ENCODE results near the gene TLR2.
A peak's percentile ranks its signal among the peaks of the same experiment; 100 is the strongest.

The TLR2 gene, protein sequence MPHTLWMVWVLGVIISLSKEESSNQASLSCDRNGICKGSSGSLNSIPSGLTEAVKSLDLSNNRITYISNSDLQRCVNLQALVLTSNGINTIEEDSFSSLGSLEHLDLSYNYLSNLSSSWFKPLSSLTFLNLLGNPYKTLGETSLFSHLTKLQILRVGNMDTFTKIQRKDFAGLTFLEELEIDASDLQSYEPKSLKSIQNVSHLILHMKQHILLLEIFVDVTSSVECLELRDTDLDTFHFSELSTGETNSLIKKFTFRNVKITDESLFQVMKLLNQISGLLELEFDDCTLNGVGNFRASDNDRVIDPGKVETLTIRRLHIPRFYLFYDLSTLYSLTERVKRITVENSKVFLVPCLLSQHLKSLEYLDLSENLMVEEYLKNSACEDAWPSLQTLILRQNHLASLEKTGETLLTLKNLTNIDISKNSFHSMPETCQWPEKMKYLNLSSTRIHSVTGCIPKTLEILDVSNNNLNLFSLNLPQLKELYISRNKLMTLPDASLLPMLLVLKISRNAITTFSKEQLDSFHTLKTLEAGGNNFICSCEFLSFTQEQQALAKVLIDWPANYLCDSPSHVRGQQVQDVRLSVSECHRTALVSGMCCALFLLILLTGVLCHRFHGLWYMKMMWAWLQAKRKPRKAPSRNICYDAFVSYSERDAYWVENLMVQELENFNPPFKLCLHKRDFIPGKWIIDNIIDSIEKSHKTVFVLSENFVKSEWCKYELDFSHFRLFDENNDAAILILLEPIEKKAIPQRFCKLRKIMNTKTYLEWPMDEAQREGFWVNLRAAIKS

GRCh38 chr4:153684182-153684970, at the start of gene TLR2:
TLR2 (plus strand) TSS chr4:153684280; CDS start chr4:153702908, 18,628 bp downstream.
- peak; percentile 7 for DNase-seq

GRCh38 chr4:153634738-153635353, 49.2 kb upstream of the TLR2 start:
- peak; percentile 17 for DNase-seq

DNA sequence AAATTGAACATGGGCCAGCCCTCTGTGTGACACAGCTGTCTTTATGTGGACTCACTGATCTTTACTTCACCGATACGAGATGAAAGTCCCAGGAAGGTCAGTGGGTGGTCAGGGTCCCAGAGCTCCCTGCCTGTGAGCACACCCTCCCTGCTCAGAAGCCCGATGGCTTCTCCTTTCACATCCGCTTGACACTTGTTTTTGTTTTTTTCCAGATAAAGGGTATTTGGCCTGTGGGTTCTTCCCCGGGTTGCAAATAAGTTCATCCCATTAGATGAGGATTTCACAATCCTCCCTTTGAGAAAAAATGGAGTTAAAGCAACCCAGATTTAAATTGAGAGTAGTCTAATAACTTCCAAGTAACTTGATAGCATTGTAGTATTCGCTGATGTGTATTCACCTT, 48.2 kb upstream of the TLR2 start:
- DNase-seq, result no peak

DNA sequence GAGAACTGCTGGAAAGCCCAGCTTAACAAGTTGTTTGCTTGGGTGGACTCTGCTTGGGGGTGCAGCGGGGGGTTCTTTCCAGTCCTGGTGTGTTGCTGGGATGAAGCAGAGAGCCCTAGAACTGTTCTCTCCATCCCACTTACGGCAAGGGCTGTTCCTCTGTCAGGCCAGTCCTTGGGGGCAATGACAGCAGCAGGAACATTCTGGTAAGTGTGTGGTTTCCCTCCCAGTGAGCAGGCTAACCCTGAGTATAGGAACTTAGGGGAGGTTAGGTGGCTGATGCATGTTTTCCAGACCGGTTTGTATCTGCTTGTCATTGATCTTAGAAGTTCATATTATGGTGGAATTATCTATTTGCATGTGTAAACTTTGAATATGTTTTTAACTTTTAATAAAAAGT, 46.9 kb upstream of the TLR2 start:
- DNase-seq, result no peak

GRCh38 chr4:153638011-153638410, 46.1 kb upstream of the TLR2 start:
- DNase-seq, result no peak

DNA sequence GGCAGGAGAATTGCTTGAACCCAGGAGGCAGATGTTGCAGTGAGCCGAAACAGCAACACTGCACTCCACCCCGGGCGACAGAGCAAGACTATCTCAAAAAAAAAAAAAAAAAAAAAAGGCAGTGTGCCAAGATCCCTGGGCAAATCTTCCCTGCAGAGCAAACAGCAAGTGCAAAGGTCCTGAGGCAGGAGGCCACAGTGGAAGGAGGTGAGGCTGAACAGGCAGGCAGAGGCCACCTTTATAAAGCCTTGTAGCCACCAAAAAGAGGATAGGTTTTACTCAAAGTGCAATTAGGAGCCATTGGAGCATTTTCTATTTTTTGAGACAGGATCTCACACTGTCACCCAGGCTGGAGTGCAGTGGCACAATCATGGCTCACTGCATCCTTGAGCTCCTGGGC, 45.1 kb upstream of the TLR2 start:
- DNase-seq, result no peak

GRCh38 chr4:153639833-153640802, 44.0 kb upstream of the TLR2 start:
- DNase-seq, result no peak

GRCh38 chr4:153641532-153641931, 42.5 kb upstream of the TLR2 start:
- no peak for DNase-seq

- DNase-seq, result peak; percentile 66
Observed at GRCh38 chr4:153643406-153644383, 40.4 kb upstream of the TLR2 start.

DNA sequence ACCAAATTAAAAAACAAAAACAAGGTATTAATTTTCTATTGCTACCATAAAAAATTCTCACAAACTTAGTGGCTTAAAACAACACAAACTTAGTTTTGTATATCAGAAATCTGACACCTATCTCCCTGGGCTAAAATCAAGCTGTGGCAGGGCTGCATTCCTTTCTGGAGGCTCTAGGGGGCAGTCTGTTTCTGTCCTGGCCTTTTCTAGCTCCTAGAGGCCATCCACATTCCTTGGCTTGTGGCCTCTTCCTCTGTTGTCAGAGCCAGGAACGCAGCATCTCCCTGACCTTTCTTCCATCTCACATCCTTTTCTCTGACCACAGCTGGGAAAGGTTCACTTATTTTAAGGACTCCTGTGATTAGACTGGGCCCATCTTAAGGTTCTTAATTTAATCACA, 38.9 kb upstream of the TLR2 start:
- no peak for DNase-seq

- no peak for DNase-seq
Observed at GRCh38 chr4:153646261-153646660, 37.8 kb upstream of the TLR2 start.

DNA sequence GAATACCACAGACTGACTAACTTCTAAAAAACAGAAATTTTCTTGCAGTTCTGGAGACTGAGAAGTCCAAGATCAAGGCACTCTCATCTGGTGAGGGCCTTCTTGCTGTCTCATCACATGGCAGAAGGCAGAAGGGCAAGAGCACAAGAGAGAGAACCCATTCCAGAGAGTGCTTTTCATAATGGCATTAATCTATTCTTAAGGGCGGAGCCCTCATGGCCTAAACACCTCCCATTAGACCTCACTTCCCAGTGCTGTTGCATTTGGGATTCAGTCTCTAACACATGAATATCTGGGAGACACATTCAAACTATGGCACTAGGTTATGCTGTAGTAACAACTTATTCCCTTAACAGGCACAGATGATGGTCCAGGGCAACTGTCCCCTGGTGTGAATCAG, 37.1 kb upstream of the TLR2 start:
- DNase-seq, result no peak

GRCh38 chr4:153647975-153648374, 36.1 kb upstream of the TLR2 start:
- DNase-seq, result no peak

DNA sequence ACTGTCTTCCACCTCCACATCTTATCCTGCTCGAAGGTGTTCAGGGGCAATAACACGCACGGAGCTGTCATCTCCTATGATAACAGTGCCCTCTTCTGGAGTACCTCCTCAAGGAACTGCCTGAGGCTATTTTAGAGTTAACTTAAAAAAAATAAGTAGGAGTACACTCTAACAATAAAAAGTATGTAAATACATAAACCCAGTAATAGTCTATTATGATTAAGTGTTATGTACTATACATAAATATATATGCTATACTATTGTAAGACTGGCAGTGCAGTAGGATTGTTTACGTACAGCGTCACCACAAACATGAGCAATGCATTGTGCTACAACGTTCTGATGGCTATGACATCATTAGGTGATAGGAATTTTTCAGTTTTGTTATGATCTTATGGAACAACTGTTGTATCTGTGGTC, 34.5 kb upstream of the TLR2 start:
- DNase-seq, result peak; percentile 23

GRCh38 chr4:153651116-153651515, 33.0 kb upstream of the TLR2 start:
- no peak for DNase-seq

- no peak for DNase-seq
Observed at GRCh38 chr4:153651587-153651986, 32.5 kb upstream of the TLR2 start.

- no peak for DNase-seq
Observed at GRCh38 chr4:153652051-153652784, 31.9 kb upstream of the TLR2 start.

DNA sequence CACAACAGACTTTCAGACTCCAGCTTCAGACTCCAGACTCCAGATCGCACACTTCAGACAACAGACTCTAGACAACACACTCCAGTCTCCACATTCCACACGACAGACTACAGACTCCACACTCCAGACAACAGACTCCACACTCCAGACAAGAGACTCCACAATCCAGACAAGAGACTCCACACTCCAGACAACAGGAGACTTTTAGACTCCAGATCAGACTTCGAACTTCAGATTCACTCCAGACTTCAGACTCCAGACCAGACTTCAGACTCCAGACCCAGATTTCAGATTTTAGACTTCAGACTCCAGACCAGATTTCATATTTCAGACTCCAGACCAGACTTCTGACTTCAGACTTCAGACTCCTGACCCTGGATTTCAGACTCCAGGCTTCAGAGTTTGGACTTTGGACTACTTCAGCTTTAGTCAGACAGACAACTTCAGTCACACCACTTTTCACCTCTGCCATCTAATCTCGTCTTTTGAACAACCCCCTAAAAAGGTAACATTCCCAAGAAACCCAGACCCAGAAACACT, 29.0 kb upstream of the TLR2 start:
- peak; percentile 7 for DNase-seq

GRCh38 chr4:153655928-153656327, 28.2 kb upstream of the TLR2 start:
- DNase-seq, result no peak
